Keratinocyte (primary cell): ENCODE measurements around the gene TBC1D30. TPM values are rescaled to one million over a fixed set of nuclear protein-coding genes. Genes with fewer than 3 reads are reported as not detected.

Source experiments
- DNase-seq: peaks from one replicate; pipeline ENCODE4 v3.0.0-alpha.2; 2011; ENCODE audit warnings: low read depth, missing footprints, low spot score
- FAIRE-seq: peaks from 2 replicates; lab custom pipeline; 2011; peaks lifted over from hg19 to GRCh38; lab: Jason Lieb, UNC
- H2AFZ ChIP-seq: 2 replicates; pipeline ENCODE4 v1.6.0; 2012; ENCODE audit warnings: low read length, control low read depth, inconsistent platforms; ENCODE audit not compliant: control insufficient read depth
- H3K27ac ChIP-seq: 2 replicates; pipeline ENCODE4 v1.5.1; 2011; ENCODE audit warnings: low read length; ENCODE audit not compliant: control insufficient read depth, insufficient read depth
- H3K27me3 ChIP-seq: 3 replicates; pipeline ENCODE4 v1.6.0; 2011; ENCODE audit warnings: low read length; ENCODE audit not compliant: control insufficient read depth, insufficient read depth; ENCODE audit errors: extremely low read depth
- H3K36me3 ChIP-seq, 2 experiments: 2 replicates in 1 of 2; 3 replicates in 1 of 2; pipeline ENCODE4 v1.5.1; 2011; ENCODE audit warnings: low read length in 2 of 2, mild to moderate bottlenecking in 1 of 2; ENCODE audit not compliant: control insufficient read depth in 2 of 2, insufficient read depth in 2 of 2; ENCODE audit errors: extremely low read depth in 1 of 2
- H3K4me1 ChIP-seq: 3 replicates; pipeline ENCODE4 v1.5.1; 2011; ENCODE audit warnings: low read length; ENCODE audit not compliant: control insufficient read depth, insufficient read depth; ENCODE audit errors: extremely low read depth
- H3K4me2 ChIP-seq: 3 replicates; pipeline ENCODE4 v1.6.0; 2011; ENCODE audit warnings: low read depth, low read length; ENCODE audit not compliant: control insufficient read depth, insufficient read depth; ENCODE audit errors: extremely low read depth
- H3K4me3 ChIP-seq, 3 experiments: fragments of 200-600 bp in 1 of 3; sonication (generic) in 1 of 3; 2 replicates in 2 of 3; 3 replicates in 1 of 3; pipeline ENCODE4 v1.5.1; 2011 to 2016; ENCODE audit warnings: low read length in 3 of 3, mild to moderate bottlenecking in 3 of 3, control low read depth in 2 of 3, inconsistent platforms in 1 of 3, low read depth in 1 of 3, mixed read lengths in 1 of 3, mixed run types in 1 of 3, moderate library complexity in 1 of 3; ENCODE audit not compliant: control insufficient read depth in 2 of 3, insufficient read depth in 2 of 3; ENCODE audit errors: extremely low read depth in 1 of 3
- H3K79me2 ChIP-seq: 2 replicates; pipeline ENCODE4 v1.6.0; 2012; ENCODE audit warnings: low read length; ENCODE audit not compliant: control insufficient read depth, insufficient read depth
- H3K9ac ChIP-seq: 3 replicates; pipeline ENCODE4 v1.6.0; 2011; ENCODE audit warnings: low read length; ENCODE audit not compliant: control insufficient read depth, insufficient read depth; ENCODE audit errors: extremely low read depth
- H3K9me1 ChIP-seq: 3 replicates; pipeline ENCODE4 v1.6.0; 2011; ENCODE audit warnings: low read length; ENCODE audit not compliant: control insufficient read depth, insufficient read depth; ENCODE audit errors: extremely low read depth
- H3K9me3 ChIP-seq: 2 replicates; pipeline ENCODE4 v1.5.1; 2012; ENCODE audit warnings: low read depth, low read length; ENCODE audit not compliant: control insufficient read depth
- H4K20me1 ChIP-seq: 3 replicates; pipeline ENCODE4 v1.6.0; 2011; ENCODE audit warnings: low read length; ENCODE audit not compliant: control insufficient read depth, insufficient read depth; ENCODE audit errors: extremely low read depth
- EZH2 ChIP-seq: IDR thresholded peaks from one replicate; pipeline ENCODE4 v1.6.1; 2012; ENCODE audit warnings: inconsistent platforms, mild to moderate bottlenecking, low read length, moderate library complexity
- dilution Hi-C: fragments of 300-500 bp; cut with MboI; formaldehyde crosslinking; loops from one replicate; pipeline ENCODE4 v1.7.0; 2020; ENCODE audit warnings: low sequenced_read_pairs; ENCODE audit not compliant: extremely low pct_ligation_motif_present
- polyA plus RNA-seq, 5 experiments: library from polyadenylated mRNA; depleted of rRNA in 3 of 5; stranded (reverse) in 3 of 5; stranded (forward) in 1 of 5; unstranded in 1 of 5; fragments of >200 nt; gene quantifications; 1 replicate in 1 of 5; 2 replicates in 3 of 5; 3 replicates in 1 of 5; pipeline versions ENCODE4 v1.2.1 to v1.2.3, GENCODE V29; 2011 to 2012; ENCODE audit warnings: missing spikeins in 2 of 5, low read depth in 1 of 5, low replicate concordance in 1 of 5
- TF ChIP-seq, protein P1 (sequence below), 3 experiments: IDR thresholded peaks in 1 of 3; conservative IDR thresholded peaks in 1 of 3; optimal IDR thresholded peaks in 1 of 3; 2 replicates in 2 of 3; 3 replicates in 1 of 3; pipeline versions ENCODE3 to v1.5.1; 2011; ENCODE audit warnings: low read length in 3 of 3, mild to moderate bottlenecking in 3 of 3, moderate library complexity in 2 of 3, control low read depth in 1 of 3, inconsistent platforms in 1 of 3; ENCODE audit not compliant: insufficient read depth in 2 of 3; ENCODE audit errors: extremely low read depth in 1 of 3

Gene TBC1D30
- polyA plus RNA-seq, 1 donor (not counting 4 experiments of a cell fraction or from before 2014, with no cell fraction given) = 0.50 TPM

DNA sequence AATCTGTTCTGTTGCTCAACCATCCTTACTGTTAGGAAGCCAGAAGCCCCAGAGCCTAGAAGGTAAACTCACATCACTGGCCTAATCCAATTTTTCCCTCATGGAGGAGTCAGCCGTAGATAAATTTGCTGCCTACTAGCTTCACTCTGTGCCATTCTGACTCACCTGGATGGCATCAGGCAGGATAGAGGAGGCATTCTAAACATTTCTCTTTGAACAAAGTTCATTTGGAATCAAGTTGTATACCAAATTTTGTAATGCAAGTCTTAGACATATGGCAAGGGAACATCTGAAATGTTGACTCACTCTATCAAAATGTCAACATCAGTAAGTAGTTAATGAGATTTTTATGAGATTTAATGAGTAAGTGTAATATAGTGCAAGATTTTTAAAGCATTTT lies 13.6 kb upstream of the TBC1D30 start:
- Histone ChIP-seq H3K36me3 (no peaks in the 10 kb centered on the region), H3K27me3 (no peaks in the 10 kb centered on the region), H3K4me1 (no peaks in the 10 kb centered on the region), H4K20me1 (no peaks in the 10 kb centered on the region), H2AFZ (no peak overlapping the region), H3K9me3 (no peaks in the 10 kb centered on the region), H3K4me2 (no peak overlapping the region), H3K79me2 (no peaks in the 10 kb centered on the region), H3K9ac (no peak overlapping the region), H3K9me1 (no peaks in the 10 kb centered on the region), H3K27ac (no peak overlapping the region), H3K4me3 (no peak overlapping the region)
- no peak for TF ChIP-seq EZH2
- TF ChIP-seq, protein P1, sequence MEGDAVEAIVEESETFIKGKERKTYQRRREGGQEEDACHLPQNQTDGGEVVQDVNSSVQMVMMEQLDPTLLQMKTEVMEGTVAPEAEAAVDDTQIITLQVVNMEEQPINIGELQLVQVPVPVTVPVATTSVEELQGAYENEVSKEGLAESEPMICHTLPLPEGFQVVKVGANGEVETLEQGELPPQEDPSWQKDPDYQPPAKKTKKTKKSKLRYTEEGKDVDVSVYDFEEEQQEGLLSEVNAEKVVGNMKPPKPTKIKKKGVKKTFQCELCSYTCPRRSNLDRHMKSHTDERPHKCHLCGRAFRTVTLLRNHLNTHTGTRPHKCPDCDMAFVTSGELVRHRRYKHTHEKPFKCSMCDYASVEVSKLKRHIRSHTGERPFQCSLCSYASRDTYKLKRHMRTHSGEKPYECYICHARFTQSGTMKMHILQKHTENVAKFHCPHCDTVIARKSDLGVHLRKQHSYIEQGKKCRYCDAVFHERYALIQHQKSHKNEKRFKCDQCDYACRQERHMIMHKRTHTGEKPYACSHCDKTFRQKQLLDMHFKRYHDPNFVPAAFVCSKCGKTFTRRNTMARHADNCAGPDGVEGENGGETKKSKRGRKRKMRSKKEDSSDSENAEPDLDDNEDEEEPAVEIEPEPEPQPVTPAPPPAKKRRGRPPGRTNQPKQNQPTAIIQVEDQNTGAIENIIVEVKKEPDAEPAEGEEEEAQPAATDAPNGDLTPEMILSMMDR (optimal IDR thresholded peaks at IDR 0.05 in 1 of 3, IDR thresholded peaks at IDR 0.05 in 1 of 3, conservative IDR thresholded peaks at IDR 0.05 in 1 of 3; ENCODE audit: extremely low read depth in 1 of 3, insufficient read depth in 2 of 3, low read length in 3 of 3) = no peak
- dilution Hi-C loops = no loop called here
- DNase-seq (no peak), FAIRE-seq (no peak)

DNA sequence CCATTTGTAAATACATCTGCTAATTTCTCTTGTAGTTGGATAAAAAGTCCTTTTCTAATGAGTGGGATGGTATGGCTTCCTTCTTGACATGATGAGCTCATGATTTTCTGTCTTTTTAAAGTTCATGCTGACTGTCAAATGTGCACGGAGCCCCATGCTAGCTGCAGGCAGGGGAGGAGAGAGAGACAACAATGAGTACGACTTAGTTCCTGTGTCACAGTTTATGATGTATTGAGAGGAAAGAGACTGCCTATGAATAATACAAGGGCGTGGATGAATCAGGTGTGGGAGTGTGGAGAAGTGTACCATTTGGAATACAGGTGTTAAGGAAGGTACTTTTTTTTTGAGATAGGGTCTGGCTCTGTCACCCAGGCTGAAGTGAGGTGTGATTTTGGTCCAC lies 10.7 kb upstream of the TBC1D30 start:
- no peaks in the 10 kb centered on the region for H3K4me1 ChIP-seq
- dilution Hi-C loops = no loop called here
- H3K9me1 ChIP-seq = no peaks in the 10 kb centered on the region
- H3K4me3 ChIP-seq = no peak overlapping the region
- FAIRE-seq (no peak), DNase-seq (no peak)
- no peaks in the 10 kb centered on the region for H3K79me2 ChIP-seq
- H3K27ac ChIP-seq = no peak overlapping the region
- H2AFZ ChIP-seq = no peak overlapping the region
- no peaks in the 10 kb centered on the region for H3K36me3 ChIP-seq
- TF ChIP-seq EZH2 = no peak
- TF ChIP-seq, protein P1 (optimal IDR thresholded peaks at IDR 0.05 in 1 of 3, IDR thresholded peaks at IDR 0.05 in 1 of 3, conservative IDR thresholded peaks at IDR 0.05 in 1 of 3; ENCODE audit: extremely low read depth in 1 of 3, insufficient read depth in 2 of 3, low read length in 3 of 3) = no peak
- no peak overlapping the region for H3K4me2 ChIP-seq
- H4K20me1 ChIP-seq = no peaks in the 10 kb centered on the region
- H3K9me3 ChIP-seq = no peaks in the 10 kb centered on the region
- no peak overlapping the region for H3K9ac ChIP-seq
- H3K27me3 ChIP-seq = no peaks in the 10 kb centered on the region
